ENCODE measurements around the gene SYT7. TPM values are rescaled to one million over a fixed set of nuclear protein-coding genes. Genes with fewer than 3 reads are reported as not detected.

Gene SYT7
- total RNA-seq, 1 experiment from 2014 or later = 2.5 TPM

GRCh38 chr11:61503135-61503770, 77.6 kb downstream of the SYT7 start:
- in situ Hi-C loops (cut with HindIII; ENCODE audit: low pct_unique_long_range_greater_than_20kb, low sequenced_read_pairs) (no loop called here), intact Hi-C loops (cut with micrococcal nuclease; ENCODE audit: unreplicated experiment) (no loop called here)
- POLR2A ChIA-PET = no interaction called here
- no peak for TF ChIP-seq POLR2AphosphoS5 (IDR thresholded peaks at IDR 0.05; ENCODE audit: low read depth, low read length)
- no peak for TF ChIP-seq REST (IDR thresholded peaks at IDR 0.05; ENCODE audit: insufficient read depth in 1 of 2, low read depth in 2 of 2, low read length in 1 of 2)
- no peak for TF ChIP-seq TCF7L2 (IDR thresholded peaks at IDR 0.05; ENCODE audit: low read depth, low read length)
- no peak for TF ChIP-seq CTCF (IDR thresholded peaks at IDR 0.05)
- Histone ChIP-seq H3K4me1 (ENCODE audit: control insufficient read depth, insufficient read depth, low read length) (no peaks in the 10 kb centered on the region; the same call in 1 of the 2 replicates), H3K27ac (ENCODE audit: low read length) (no peak overlapping the region), H3K4me3 (ENCODE audit: low read depth in 2 of 2, low read length in 2 of 2) (no peak overlapping the region), H3K27me3 (ENCODE audit: control insufficient read depth, insufficient read depth, low read length) (peaks cover 4% of the 10 kb centered on the region; the same call in 1 of the 2 replicates), H3K9me3 (ENCODE audit: control insufficient read depth, insufficient read depth, low read depth, low read length) (no peaks in the 10 kb centered on the region), H3K36me3 (ENCODE audit: control insufficient read depth, insufficient read depth, low read length) (no peaks in the 10 kb centered on the region)
- DNase-seq (ENCODE audit: low read depth, low spot score) = no peak
- no TSS peak for BruUV-seq (replicated peaks)
- no peak for ATAC-seq
- CTCF ChIA-PET = interaction anchor here (0.6 kb wide), 1 partner anchor 39 kb away, joined by 3 read pairs; no protein-coding TSS in a partner anchor

GRCh38 chr11:61502522-61502921, 78.4 kb downstream of the SYT7 start:
- CTCF ChIA-PET = interaction anchor here (1.8 kb wide), 1 partner anchor 15 kb away, joined by 4 read pairs; no protein-coding TSS in a partner anchor
- BruUV-seq (replicated peaks) = no TSS peak
- POLR2A ChIA-PET = interaction anchor here (0.6 kb wide), 1 partner anchor 9 kb away, joined by 4 read pairs; no protein-coding TSS in a partner anchor
- Histone ChIP-seq H3K27me3 (ENCODE audit: control insufficient read depth, insufficient read depth, low read length) (peaks cover under 1% of the 10 kb centered on the region; the same call in 1 of the 2 replicates), H3K4me3 (ENCODE audit: low read depth in 2 of 2, low read length in 2 of 2) (no peak overlapping the region), H3K4me1 (ENCODE audit: control insufficient read depth, insufficient read depth, low read length) (no peaks in the 10 kb centered on the region; the same call in 1 of the 2 replicates), H3K27ac (ENCODE audit: low read length) (no peak overlapping the region), H3K36me3 (ENCODE audit: control insufficient read depth, insufficient read depth, low read length) (no peaks in the 10 kb centered on the region), H3K9me3 (ENCODE audit: control insufficient read depth, insufficient read depth, low read depth, low read length) (no peaks in the 10 kb centered on the region)
- no peak for TF ChIP-seq REST (IDR thresholded peaks at IDR 0.05; ENCODE audit: insufficient read depth in 1 of 2, low read depth in 2 of 2, low read length in 1 of 2)
- no peak for TF ChIP-seq SIN3A (IDR thresholded peaks at IDR 0.05; ENCODE audit: borderline replicate concordance, insufficient read depth, low read depth, low read length)
- TF ChIP-seq CTCF (IDR thresholded peaks at IDR 0.05) = no peak
- TF ChIP-seq POLR2AphosphoS5 (IDR thresholded peaks at IDR 0.05; ENCODE audit: low read depth, low read length) = no peak
- TF ChIP-seq TCF7L2 (IDR thresholded peaks at IDR 0.05; ENCODE audit: low read depth, low read length) = no peak
- in situ Hi-C loops (cut with HindIII; ENCODE audit: low pct_unique_long_range_greater_than_20kb, low sequenced_read_pairs) (no loop called here), intact Hi-C loops (cut with micrococcal nuclease; ENCODE audit: unreplicated experiment) (no loop called here)
- DNase-seq (ENCODE audit: low read depth, low spot score) = no peak
- no peak for ATAC-seq
